K562 (cell line): ENCODE measurements around the gene NHLH1. TPM values are rescaled to one million over a fixed set of nuclear protein-coding genes. Genes with fewer than 3 reads are reported as not detected.

Experiments
- AFF4 ChIP-seq: sonication (generic); formaldehyde crosslinking; IDR thresholded peaks from 2 replicates; pipeline ENCODE4 v1.8.0; 2023; ENCODE audit warnings: mild to moderate bottlenecking, missing genetic modification reagents
- ARID1B ChIP-seq: fragments of 450-650 bp; IDR thresholded peaks from 2 replicates; pipeline ENCODE4 v1.6.1; 2016; ENCODE audit warnings: antibody characterized with exemption, mild to moderate bottlenecking, inconsistent platforms
- ARID4B ChIP-seq: sonication (generic); formaldehyde crosslinking; IDR thresholded peaks from 2 replicates; pipeline ENCODE4 v1.8.0; 2022; ENCODE audit warnings: mild to moderate bottlenecking, missing genetic modification reagents
- FOXA1 ChIP-seq: fragments of 450-650 bp; IDR thresholded peaks from 2 replicates; pipeline ENCODE4 v1.6.1; 2016; ENCODE audit warnings: mild to moderate bottlenecking, borderline replicate concordance
- GATA2 ChIP-seq: sonication (generic); formaldehyde crosslinking; IDR thresholded peaks from 2 replicates; pipeline ENCODE4 v1.4.0; 2020; ENCODE audit warnings: mild to moderate bottlenecking, missing genetic modification reagents
- HMG20B ChIP-seq: fragments of 250-450 bp; sonication (Bioruptor Pico); IDR thresholded peaks from 2 replicates; pipeline ENCODE4 v1.5.0; 2021; ENCODE audit warnings: mild to moderate bottlenecking
- HSF4 ChIP-seq: fragments of 250-450 bp; sonication (Bioruptor Pico); IDR thresholded peaks from 2 replicates; pipeline ENCODE4 v2.1.2; 2022; ENCODE audit warnings: mild to moderate bottlenecking, moderate library complexity, borderline replicate concordance
- LCOR ChIP-seq: sonication (generic); formaldehyde crosslinking; IDR thresholded peaks from 2 replicates; pipeline ENCODE4 v1.8.0; 2022; ENCODE audit warnings: mild to moderate bottlenecking, missing genetic modification reagents
- NBN ChIP-seq: fragments of 450-650 bp; IDR thresholded peaks from 2 replicates; pipeline ENCODE4 v1.6.1; 2016; ENCODE audit warnings: low read depth, mild to moderate bottlenecking
- NCOA6 ChIP-seq: fragments of 450-650 bp; IDR thresholded peaks from 2 replicates; pipeline ENCODE4 v1.6.1; 2017; ENCODE audit warnings: mild to moderate bottlenecking
- NUFIP1 ChIP-seq: fragments of 450-650 bp; IDR thresholded peaks from 2 replicates; pipeline ENCODE4 v1.6.1; 2018; ENCODE audit not compliant: partially characterized antibody
- RCOR1 ChIP-seq, 2 experiments: IDR thresholded peaks; 2 replicates each; pipeline ENCODE4 v1.6.1; 2012; ENCODE audit warnings: low read depth in 2 of 2, low read length in 2 of 2, borderline replicate concordance in 1 of 2, improper control_type of control experiment in 1 of 2
- SLC30A9 ChIP-seq: fragments of 250-450 bp; sonication (Bioruptor Pico); IDR thresholded peaks from 2 replicates; pipeline ENCODE4 v1.8.0; 2022; ENCODE audit warnings: mild to moderate bottlenecking, moderate library complexity
- SUPT5H ChIP-seq: fragments of 450-650 bp; IDR thresholded peaks from 2 replicates; pipeline ENCODE4 v1.6.1; 2016
- TCF3 ChIP-seq: sonication (generic); formaldehyde crosslinking; IDR thresholded peaks from 2 replicates; pipeline ENCODE4 v1.4.0; 2020; ENCODE audit warnings: mild to moderate bottlenecking, missing genetic modification reagents
- ZBTB17 ChIP-seq: fragments of 450-650 bp; formaldehyde crosslinking; IDR thresholded peaks from 2 replicates; pipeline ENCODE4 v1.4.0; 2020; ENCODE audit warnings: mild to moderate bottlenecking
- ZNF280B ChIP-seq: fragments of 250-450 bp; sonication (Bioruptor Pico); IDR thresholded peaks from 2 replicates; pipeline ENCODE4 v1.5.1; 2021; ENCODE audit warnings: mild to moderate bottlenecking
- ZNF431 ChIP-seq: sonication (generic); formaldehyde crosslinking; IDR thresholded peaks from 2 replicates; pipeline ENCODE4 v1.8.0; 2022; ENCODE audit warnings: mild to moderate bottlenecking, missing genetic modification reagents
- ZNF583 ChIP-seq: fragments of 250-450 bp; sonication (Bioruptor Pico); IDR thresholded peaks from 2 replicates; pipeline ENCODE4 v1.4.0; 2020
- ZNF766 ChIP-seq: fragments of 200-800 bp; sonication (Bioruptor generic); conservative IDR thresholded peaks from 2 replicates; pipeline ENCODE4 v1.6.1; 2016; ENCODE audit warnings: missing genetic modification characterization, missing compliant biosample characterization
- polyA plus RNA-seq, 8 experiments: library from polyadenylated mRNA; depleted of rRNA in 4 of 8; stranded (reverse) in 5 of 8; unstranded in 3 of 8; fragments of >200 nt; fragmentation: Nextera tagmentation in 2 of 8; fragmentation: Illumina TruSeq in 1 of 8; extraction: Ambion mirVana in 2 of 8; extraction: Trizol in 1 of 8; gene quantifications; 2 replicates each; pipeline versions ENCODE4 v1.2.1 to v1.2.3, GENCODE V29; 2011 to 2014; ENCODE audit warnings: inconsistent platforms in 1 of 8, missing spikeins in 1 of 8
- total RNA-seq, 7 experiments: library from RNA; depleted of rRNA in 6 of 7; stranded (reverse); fragments of >200 nt in 6 of 7; fragmentation: Illumina TruSeq in 2 of 7; extraction: Trizol in 2 of 7; gene quantifications; 2 replicates each; pipeline versions ENCODE4 v1.2.1 to v1.2.3, GENCODE V29; 2011 to 2021; ENCODE audit warnings: low replicate concordance in 1 of 7

Gene NHLH1
- total and polyA plus RNA-seq, 9 of the 15 experiments (the other 6 are each of a cell fraction or from before 2014, with no cell fraction given), result 0.09 to 1.3 (median 0.35) TPM; not detected in 1

GRCh38 chr1:160375788-160376524 is 9.1 kb downstream of the NHLH1 start (continued):
- TF ChIP-seq ARID4B (CRISPR knock-in tag) (peak; percentile 49; the same call in 1 of the 2 replicates), FOXA1 (no peak), ZNF583 (CRISPR knock-in tag) (no peak), HSF4 (no peak), NUFIP1 (no peak), ZNF280B (CRISPR knock-in tag) (no peak), ZNF431 (no peak), NCOA6 (no peak), GATA2 (no peak), TCF3 (CRISPR knock-in tag) (no peak), HMG20B (CRISPR knock-in tag) (no peak), ARID1B (peak; percentile 33; the same call in 1 of the 2 replicates), AFF4 (CRISPR knock-in tag) (0 out of 2 replicates have a peak, but pooled peaks have one; percentile 30), ZNF766 (0 out of 2 replicates have a peak, but pooled peaks have one; percentile 12), LCOR (no peak), NBN (no peak), SLC30A9 (CRISPR knock-in tag) (no peak), RCOR1 (IDR thresholded peaks at IDR 0.05; ENCODE audit: borderline replicate concordance in 1 of 2, low read depth in 2 of 2, low read length in 2 of 2) (no peak), ZBTB17 (CRISPR knock-in tag) (0 out of 2 replicates have a peak, but pooled peaks have one; percentile 54), SUPT5H (no peak)
